ENCODE measurements around the gene DPEP1. TPM values are rescaled to one million over a fixed set of nuclear protein-coding genes. Genes with fewer than 3 reads are reported as not detected.

Gene DPEP1
- total and polyA plus RNA-seq, 4 donors: 0.14 to 0.83 (median 0.45) TPM

- TF ChIP-seq FOXA2 (IDR thresholded peaks at IDR 0.05) (no peak), TAF1 (conservative IDR thresholded peaks at IDR 0.05) (no peak), NR2F2 (IDR thresholded peaks at IDR 0.05) (no peak), JUND (IDR thresholded peaks at IDR 0.05) (no peak), GABPA (IDR thresholded peaks at IDR 0.05 in 1 of 2, conservative IDR thresholded peaks at IDR 0.05 in 1 of 2) (no peak), RAD21 (IDR thresholded peaks at IDR 0.05) (no peak), ATF3 (IDR thresholded peaks at IDR 0.05) (no peak), FOXA1 (IDR thresholded peaks at IDR 0.05) (no peak), RXRA (IDR thresholded peaks at IDR 0.05) (no peak), CTCF (IDR thresholded peaks at IDR 0.05; ENCODE audit: low read depth, low read length, missing input control) (no peak), HNF4A (conservative IDR thresholded peaks at IDR 0.05) (no peak), HNF4G (IDR thresholded peaks at IDR 0.05) (no peak), SP1 (IDR thresholded peaks at IDR 0.05) (no peak), YY1 (IDR thresholded peaks at IDR 0.05) (no peak), EGR1 (IDR thresholded peaks at IDR 0.05; ENCODE audit: low read depth in 2 of 2) (no peak), REST (IDR thresholded peaks at IDR 0.05) (no peak)
- TF ChIP-seq, protein P1, sequence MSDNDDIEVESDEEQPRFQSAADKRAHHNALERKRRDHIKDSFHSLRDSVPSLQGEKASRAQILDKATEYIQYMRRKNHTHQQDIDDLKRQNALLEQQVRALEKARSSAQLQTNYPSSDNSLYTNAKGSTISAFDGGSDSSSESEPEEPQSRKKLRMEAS (IDR thresholded peaks at IDR 0.05): no peak
- TF ChIP-seq, protein P2, sequence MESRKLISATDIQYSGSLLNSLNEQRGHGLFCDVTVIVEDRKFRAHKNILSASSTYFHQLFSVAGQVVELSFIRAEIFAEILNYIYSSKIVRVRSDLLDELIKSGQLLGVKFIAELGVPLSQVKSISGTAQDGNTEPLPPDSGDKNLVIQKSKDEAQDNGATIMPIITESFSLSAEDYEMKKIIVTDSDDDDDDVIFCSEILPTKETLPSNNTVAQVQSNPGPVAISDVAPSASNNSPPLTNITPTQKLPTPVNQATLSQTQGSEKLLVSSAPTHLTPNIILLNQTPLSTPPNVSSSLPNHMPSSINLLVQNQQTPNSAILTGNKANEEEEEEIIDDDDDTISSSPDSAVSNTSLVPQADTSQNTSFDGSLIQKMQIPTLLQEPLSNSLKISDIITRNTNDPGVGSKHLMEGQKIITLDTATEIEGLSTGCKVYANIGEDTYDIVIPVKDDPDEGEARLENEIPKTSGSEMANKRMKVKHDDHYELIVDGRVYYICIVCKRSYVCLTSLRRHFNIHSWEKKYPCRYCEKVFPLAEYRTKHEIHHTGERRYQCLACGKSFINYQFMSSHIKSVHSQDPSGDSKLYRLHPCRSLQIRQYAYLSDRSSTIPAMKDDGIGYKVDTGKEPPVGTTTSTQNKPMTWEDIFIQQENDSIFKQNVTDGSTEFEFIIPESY (IDR thresholded peaks at IDR 0.05): no peak
- Histone ChIP-seq H3K4me3 (ENCODE audit: low read depth in 1 of 3, low read length in 3 of 3) (no peak overlapping the region), H3K27ac (ENCODE audit: low read depth in 1 of 2, low read length in 2 of 2) (no peak overlapping the region), H3K36me3 (ENCODE audit: control insufficient read depth in 4 of 4, insufficient read depth in 3 of 4, low read depth in 1 of 4, low read length in 3 of 4) (no peaks in the 10 kb centered on the region), H3K27me3 (ENCODE audit: control insufficient read depth in 4 of 4, insufficient read depth in 4 of 4, low read length in 3 of 4) (no peaks in the 10 kb centered on the region), H3K9me3 (ENCODE audit: control insufficient read depth in 4 of 4, low read length in 3 of 4) (no peaks in the 10 kb centered on the region), H3K9ac (ENCODE audit: low read depth in 1 of 2, low read length in 2 of 2) (no peak overlapping the region), H3K4me1 (ENCODE audit: control insufficient read depth in 4 of 4, insufficient read depth in 4 of 4, low read length in 3 of 4) (no peaks in the 10 kb centered on the region)
- DNase-seq (ENCODE audit: low spot score): no peak
- 49% methylated on average over 8 of the region's 8 CpGs for WGBS
Observed at GRCh38 chr16:89599451-89599858, 14.0 kb upstream of the DPEP1 start.

Data from liver (tissue), 9 donors.